Choroid plexus epithelial cell (primary cell): ENCODE measurements around the gene TREH.

Experiments
- DNase-seq: peaks from one replicate; pipeline ENCODE4 v3.0.0-alpha.2; 2010; ENCODE audit warnings: low read depth
- H3K4me3 ChIP-seq: 2 replicates; pipeline ENCODE4 v1.5.1; 2011; ENCODE audit warnings: low read depth, mild to moderate bottlenecking, control low read depth, low read length, moderate library complexity
- CTCF ChIP-seq: conservative IDR thresholded peaks from 2 replicates; pipeline ENCODE4 v1.5.1; 2011; ENCODE audit warnings: low read depth, mild to moderate bottlenecking, control low read depth, inconsistent platforms, low read length, moderate library complexity

Gene TREH

GRCh38 chr11:118649941-118650340, 29.5 kb downstream of the TREH start:
- H3K4me3 ChIP-seq, result no peak overlapping the region
- TF ChIP-seq CTCF, result no peak
- DNase-seq, result no peak

GRCh38 chr11:118648291-118648690, 31.2 kb downstream of the TREH start:
- H3K4me3 ChIP-seq, result no peak overlapping the region
- no peak for DNase-seq
- TF ChIP-seq CTCF, result no peak

- no peak overlapping the region for H3K4me3 ChIP-seq
- DNase-seq, result no peak
- TF ChIP-seq CTCF, result no peak
Observed at GRCh38 chr11:118646393-118646792, 33.1 kb downstream of the TREH start.

GRCh38 chr11:118645066-118645715, 34.3 kb downstream of the TREH start:
- no peak overlapping the region for H3K4me3 ChIP-seq
- TF ChIP-seq CTCF, result no peak
- DNase-seq, result no peak

GRCh38 chr11:118644496-118644895, 35.0 kb downstream of the TREH start:
- no peak overlapping the region for H3K4me3 ChIP-seq
- TF ChIP-seq CTCF, result no peak
- no peak for DNase-seq

- DNase-seq, result no peak
Observed at GRCh38 chr11:118643995-118644345, 35.5 kb downstream of the TREH start.

More at GRCh38 chr11:118643995-118644345, 35.5 kb downstream of the TREH start:
- no peak for TF ChIP-seq CTCF
- H3K4me3 ChIP-seq, result no peak overlapping the region
